Astrocyte of the spinal cord (primary cell): Measurements from ENCODE around the gene NOP14.

Source experiments
- DNase-seq: peaks from one replicate; pipeline ENCODE4 v3.0.0; 2011; ENCODE audit warnings: low read depth, low spot score
- H3K4me3 ChIP-seq: 2 replicates; pipeline ENCODE4 v1.5.1; 2011; ENCODE audit warnings: low read depth, mild to moderate bottlenecking, low read length, moderate library complexity
- CTCF ChIP-seq: IDR thresholded peaks from 2 replicates; pipeline ENCODE4 v1.5.1; 2012; ENCODE audit warnings: low read depth, mild to moderate bottlenecking, low read length, inconsistent platforms
- in situ Hi-C: cut with HindIII; loops from 2 replicates; pipeline ENCODE4 v1.10.0; 2017; ENCODE audit warnings: low sequenced_read_pairs

The NOP14 gene

GRCh38 chr4:2954358-2955185, 8.6 kb downstream of the NOP14 start:
- no peak for DNase-seq
- peak; percentile 23 for TF ChIP-seq CTCF
- H3K4me3 ChIP-seq, result no peak overlapping the region
- in situ Hi-C loops, result no loop called here

GRCh38 chr4:2953496-2953895, 9.7 kb downstream of the NOP14 start:
- no peak for TF ChIP-seq CTCF
- DNase-seq, result no peak
- no peak overlapping the region for H3K4me3 ChIP-seq
- in situ Hi-C loops, result no loop called here

- DNase-seq, result no peak
- TF ChIP-seq CTCF, result no peak
These were observed 12.8 kb downstream of the NOP14 start for GRCh38 chr4:2950221-2950989.

GRCh38 chr4:2949782-2950125, 13.5 kb downstream of the NOP14 start:
- H3K4me3 ChIP-seq, result no peak overlapping the region
- no peak for DNase-seq
- in situ Hi-C loops, result no loop called here
- no peak for TF ChIP-seq CTCF

More at GRCh38 chr4:2950221-2950989, 12.8 kb downstream of the NOP14 start:
- in situ Hi-C loops, result no loop called here
- H3K4me3 ChIP-seq, result no peak overlapping the region

GRCh38 chr4:2948895-2949781, 14.1 kb downstream of the NOP14 start:
- in situ Hi-C loops, result no loop called here
- H3K4me3 ChIP-seq, result no peak overlapping the region
- peak; percentile 68 for TF ChIP-seq CTCF
- DNase-seq, result no peak

GRCh38 chr4:2947926-2948325, 15.3 kb downstream of the NOP14 start:
- H3K4me3 ChIP-seq, result no peak overlapping the region
- no peak for TF ChIP-seq CTCF
- no peak for DNase-seq
- in situ Hi-C loops, result no loop called here
